ENCODE data around the gene ODF4.
A peak's percentile ranks its signal among the peaks of the same experiment; 100 is the strongest.

Gene ODF4, protein sequence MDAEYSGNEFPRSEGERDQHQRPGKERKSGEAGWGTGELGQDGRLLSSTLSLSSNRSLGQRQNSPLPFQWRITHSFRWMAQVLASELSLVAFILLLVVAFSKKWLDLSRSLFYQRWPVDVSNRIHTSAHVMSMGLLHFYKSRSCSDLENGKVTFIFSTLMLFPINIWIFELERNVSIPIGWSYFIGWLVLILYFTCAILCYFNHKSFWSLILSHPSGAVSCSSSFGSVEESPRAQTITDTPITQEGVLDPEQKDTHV

DNA sequence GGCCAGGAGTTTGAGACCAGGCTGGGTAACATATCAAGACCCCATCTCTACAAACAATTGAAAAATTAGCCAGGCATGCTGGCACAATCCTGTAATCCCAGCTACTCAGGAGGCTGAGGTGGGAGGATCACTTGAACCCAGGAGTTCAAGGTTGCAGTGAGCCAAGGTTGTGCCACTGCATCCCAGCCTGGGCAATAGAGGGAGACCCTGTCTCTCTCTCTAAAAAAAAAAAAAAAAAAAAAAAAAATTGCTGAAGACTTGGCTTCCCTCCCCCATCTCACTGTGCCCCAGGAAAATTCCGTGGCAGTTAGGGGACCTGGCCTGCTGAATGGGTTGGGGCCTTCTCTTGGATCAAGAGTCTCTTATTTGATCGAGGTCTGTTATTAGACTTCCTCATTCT is at the start of gene ODF4:
Gene ODF4 (plus strand): TSS at position 301 of the 400 bp plus-strand sequence. CDS start 212 bp downstream, outside the sequence.
- no peak for DNase-seq (ENCODE audit: low read depth)
- TF ChIP-seq, protein P1, sequence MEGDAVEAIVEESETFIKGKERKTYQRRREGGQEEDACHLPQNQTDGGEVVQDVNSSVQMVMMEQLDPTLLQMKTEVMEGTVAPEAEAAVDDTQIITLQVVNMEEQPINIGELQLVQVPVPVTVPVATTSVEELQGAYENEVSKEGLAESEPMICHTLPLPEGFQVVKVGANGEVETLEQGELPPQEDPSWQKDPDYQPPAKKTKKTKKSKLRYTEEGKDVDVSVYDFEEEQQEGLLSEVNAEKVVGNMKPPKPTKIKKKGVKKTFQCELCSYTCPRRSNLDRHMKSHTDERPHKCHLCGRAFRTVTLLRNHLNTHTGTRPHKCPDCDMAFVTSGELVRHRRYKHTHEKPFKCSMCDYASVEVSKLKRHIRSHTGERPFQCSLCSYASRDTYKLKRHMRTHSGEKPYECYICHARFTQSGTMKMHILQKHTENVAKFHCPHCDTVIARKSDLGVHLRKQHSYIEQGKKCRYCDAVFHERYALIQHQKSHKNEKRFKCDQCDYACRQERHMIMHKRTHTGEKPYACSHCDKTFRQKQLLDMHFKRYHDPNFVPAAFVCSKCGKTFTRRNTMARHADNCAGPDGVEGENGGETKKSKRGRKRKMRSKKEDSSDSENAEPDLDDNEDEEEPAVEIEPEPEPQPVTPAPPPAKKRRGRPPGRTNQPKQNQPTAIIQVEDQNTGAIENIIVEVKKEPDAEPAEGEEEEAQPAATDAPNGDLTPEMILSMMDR (IDR thresholded peaks at IDR 0.05; ENCODE audit: control insufficient read depth, insufficient read depth, low read depth, low read length, missing control alignments), result no peak
- H3K4me3 ChIP-seq (ENCODE audit: control insufficient read depth, low read depth, low read length), result no peak within 1 kb of the TSS

DNA sequence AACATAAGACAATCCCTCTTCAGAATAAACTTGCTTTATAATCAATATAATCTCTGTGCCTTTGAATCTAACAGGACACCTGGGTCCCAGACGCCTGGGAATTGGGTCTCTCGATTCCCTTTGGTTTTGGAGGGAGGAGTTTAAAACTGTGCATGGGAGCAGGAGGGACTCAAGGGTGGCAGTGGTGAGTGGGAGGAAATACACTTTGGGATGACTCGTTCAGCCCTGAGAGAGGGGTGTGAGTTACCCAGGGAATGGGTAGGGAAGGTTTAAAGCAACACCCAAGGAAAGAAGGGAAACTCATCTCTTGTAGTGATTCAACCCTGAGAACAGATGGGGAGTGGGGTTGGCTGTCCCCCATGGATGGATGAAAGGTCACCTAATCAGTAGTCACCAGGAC is 49.6 kb upstream of the ODF4 start:
- no peak for DNase-seq (ENCODE audit: low read depth)
- H3K4me3 ChIP-seq (ENCODE audit: control insufficient read depth, low read depth, low read length), result no peak overlapping the region
- TF ChIP-seq, protein P1 (IDR thresholded peaks at IDR 0.05; ENCODE audit: control insufficient read depth, insufficient read depth, low read depth, low read length, missing control alignments), result no peak

DNA sequence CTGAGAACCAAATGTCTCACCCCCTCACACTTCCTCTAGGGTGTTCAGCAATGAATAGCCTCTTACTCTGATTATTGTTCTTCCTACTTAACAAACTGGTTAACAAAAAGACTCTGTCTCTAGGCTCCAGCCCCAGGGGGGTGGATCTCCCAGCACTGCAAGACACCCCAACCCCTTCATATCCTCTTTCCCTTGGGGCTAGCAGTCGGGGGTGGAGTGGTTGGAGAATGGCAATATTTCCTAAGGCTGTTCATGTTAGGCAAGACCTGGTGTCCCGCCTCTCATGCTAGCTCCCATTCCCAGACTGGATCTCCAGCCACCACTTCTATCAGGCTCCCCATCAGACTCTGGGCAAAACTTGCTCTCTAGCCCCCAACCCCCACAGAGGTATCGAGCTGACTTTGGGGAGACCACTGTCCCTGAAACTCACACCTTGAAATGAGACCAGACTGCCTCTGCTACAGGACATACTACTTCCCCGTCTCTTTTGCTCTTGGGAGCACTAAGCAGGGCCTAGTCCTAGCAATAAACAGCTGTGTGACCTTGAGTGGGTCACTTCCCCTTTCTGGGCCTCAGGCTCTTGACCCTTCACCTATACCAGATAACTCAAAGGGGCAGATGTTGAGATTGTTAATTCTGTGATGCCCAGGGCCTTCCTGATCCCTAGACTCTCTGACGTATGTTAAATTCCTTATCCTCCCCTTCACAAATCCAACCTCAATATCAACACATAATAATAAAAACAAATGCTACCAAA is 46.8 kb upstream of the ODF4 start:
- TF ChIP-seq, protein P1 (IDR thresholded peaks at IDR 0.05; ENCODE audit: control insufficient read depth, insufficient read depth, low read depth, low read length, missing control alignments), result no peak
- DNase-seq (ENCODE audit: low read depth), result no peak
- no peak overlapping the region for H3K4me3 ChIP-seq (ENCODE audit: control insufficient read depth, low read depth, low read length)

DNA sequence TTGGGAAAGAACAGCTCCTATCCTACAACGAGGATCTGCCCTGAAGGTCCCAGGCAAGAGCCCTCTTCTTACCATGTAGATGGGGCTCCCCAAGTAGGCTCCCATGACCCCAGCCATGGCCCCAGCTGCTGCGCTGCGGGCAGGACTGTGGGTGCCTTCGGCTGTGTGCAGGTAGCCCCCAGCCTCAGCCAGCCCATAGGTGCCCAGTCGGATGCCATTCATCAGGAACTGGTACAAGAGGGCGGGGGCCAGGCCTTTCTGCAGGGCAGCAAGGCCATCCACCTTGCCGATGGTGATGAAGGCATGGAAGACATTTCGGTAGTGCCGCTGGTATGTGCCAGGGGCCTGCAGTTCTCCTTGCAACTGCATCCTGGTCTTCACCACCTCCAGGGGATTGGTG is 45.3 kb upstream of the ODF4 start:
- DNase-seq (ENCODE audit: low read depth), result no peak
- H3K4me3 ChIP-seq (ENCODE audit: control insufficient read depth, low read depth, low read length), result no peak overlapping the region
- TF ChIP-seq, protein P1 (IDR thresholded peaks at IDR 0.05; ENCODE audit: control insufficient read depth, insufficient read depth, low read depth, low read length, missing control alignments), result no peak

DNA sequence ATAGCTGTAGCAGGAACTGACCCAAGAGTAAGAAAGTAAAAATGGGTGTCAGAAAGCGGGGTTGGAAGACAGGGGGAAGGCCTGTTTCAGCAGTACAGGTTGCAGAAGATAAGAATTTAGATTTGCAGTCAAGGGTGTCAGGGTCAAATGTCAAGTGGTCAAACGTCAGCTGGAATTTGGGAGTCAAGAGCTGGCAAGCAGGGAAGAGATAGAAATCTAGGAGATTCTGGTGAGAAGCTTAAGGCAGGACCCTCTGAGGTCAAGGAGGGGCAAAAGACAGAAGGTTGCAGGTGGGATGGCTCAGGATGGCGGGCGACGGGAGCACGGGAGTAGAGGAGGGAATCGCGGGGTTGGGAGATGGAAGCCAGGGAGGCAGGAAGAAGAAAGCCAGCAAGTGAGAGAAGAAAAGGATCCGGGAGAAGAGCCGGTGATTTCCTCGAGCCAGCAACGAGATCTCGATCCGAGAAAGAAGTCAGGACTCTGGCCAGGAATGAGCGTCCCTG is 44.8 kb upstream of the ODF4 start:
- H3K4me3 ChIP-seq (ENCODE audit: control insufficient read depth, low read depth, low read length), result peak overlapping the region; percentile 59
- TF ChIP-seq, protein P1 (IDR thresholded peaks at IDR 0.05; ENCODE audit: control insufficient read depth, insufficient read depth, low read depth, low read length, missing control alignments), result no peak
- DNase-seq (ENCODE audit: low read depth), result no peak

DNA sequence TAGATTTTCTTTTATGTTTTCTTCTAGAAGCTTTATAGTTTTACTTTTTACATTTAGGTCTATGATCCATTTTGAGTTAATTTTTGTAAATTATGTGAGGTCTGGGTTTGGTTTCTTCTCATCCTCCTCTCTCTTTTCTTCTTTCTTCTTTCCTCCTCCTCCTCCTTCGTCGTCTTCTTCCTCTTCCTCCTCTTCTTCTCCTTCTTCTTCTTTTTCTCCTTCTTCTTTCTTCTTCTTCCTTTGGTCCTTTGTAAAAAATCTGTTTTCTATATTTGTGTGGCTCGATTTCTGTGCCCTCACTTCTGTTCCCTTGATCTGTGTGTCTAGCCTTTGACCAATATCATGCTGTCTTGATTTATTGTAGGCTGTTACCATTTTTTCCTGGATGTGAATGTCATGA is 39.4 kb upstream of the ODF4 start:
- TF ChIP-seq, protein P1 (IDR thresholded peaks at IDR 0.05; ENCODE audit: control insufficient read depth, insufficient read depth, low read depth, low read length, missing control alignments), result no peak
- no peak overlapping the region for H3K4me3 ChIP-seq (ENCODE audit: control insufficient read depth, low read depth, low read length)
- DNase-seq (ENCODE audit: low read depth), result no peak

All from AG09309 (cell line).